GM12878 (cell line): Measurements from ENCODE around the gene ZNF208. TPM values are rescaled to one million over a fixed set of nuclear protein-coding genes. Genes with fewer than 3 reads are reported as not detected.

Experiments
- ATAC-seq: fragments of 200-7000 bp; cut with Tn5 transposase; 3 replicates; pipeline ENCODE4 v1.9.1; 2020; ENCODE audit warnings: mild to moderate bottlenecking, moderate library complexity
- BruUV-seq: library from RNA; stranded (reverse); fragments of 400-500 nt; replicated peaks from 2 replicates; lab custom pipeline; 2021; lab: Mats Ljungman, UMichigan
- CTCF ChIA-PET: fragments of 300-600 bp; sonication (Branson Sonifier 250); formaldehyde crosslinking; extraction: SDS; loops from one replicate; lab custom pipeline; 2021; ENCODE audit warnings: inconsistent platforms; lab: Yijun Ruan, JAX
- POLR2A ChIA-PET: fragments of 350-600 bp; formaldehyde crosslinking; extraction: SDS; loops from one replicate; lab custom pipeline; 2021; ENCODE audit warnings: inconsistent platforms; lab: Charles Lee
- RAD21 ChIA-PET: fragments of 300-600 bp; sonication (Branson Sonifier 250); formaldehyde crosslinking; loops from one replicate; lab custom pipeline; 2023; ENCODE audit warnings: antibody characterized with exemption; ENCODE audit not compliant: unreplicated experiment; lab: Charles Lee
- SMC1A ChIA-PET: fragments of 300-600 bp; sonication (Branson Sonifier 250); formaldehyde crosslinking; loops from one replicate; lab custom pipeline; 2023; ENCODE audit not compliant: unreplicated experiment, uncharacterized antibody; lab: Charles Lee
- DNase-seq: peaks from one replicate; pipeline ENCODE4 v3.0.0-alpha.2; 2011; ENCODE audit warnings: low read depth, low spot score
- FAIRE-seq: peaks from 3 replicates; lab custom pipeline; 2011; peaks lifted over from hg19 to GRCh38; lab: Jason Lieb, UNC
- H2AFZ ChIP-seq: 2 replicates; pipeline ENCODE4 v1.6.0; 2011; ENCODE audit warnings: low read depth, low read length, control low read depth; ENCODE audit not compliant: control insufficient read depth
- H3K27ac ChIP-seq: 2 replicates; pipeline ENCODE4 v1.5.1; 2011; ENCODE audit warnings: control low read depth; ENCODE audit not compliant: control insufficient read depth, insufficient read depth
- H3K27me3 ChIP-seq, 2 experiments: replicated peaks in 1 of 2; 2 replicates each; pipeline versions ENCODE4 v1.6.0 to v1.6.1; 2011; ENCODE audit warnings: low read length in 1 of 2; ENCODE audit not compliant: control insufficient read depth in 2 of 2, insufficient read depth in 2 of 2
- H3K36me3 ChIP-seq, 2 experiments: 2 replicates each; pipeline ENCODE4 v1.5.1; 2011; ENCODE audit warnings: low read length in 1 of 2; ENCODE audit not compliant: control insufficient read depth in 2 of 2, insufficient read depth in 2 of 2
- H3K4me1 ChIP-seq: 2 replicates; pipeline ENCODE4 v1.6.1; 2011; ENCODE audit warnings: mild to moderate bottlenecking, low read length, moderate library complexity, mixed read lengths; ENCODE audit not compliant: control insufficient read depth, insufficient read depth
- H3K4me2 ChIP-seq: 2 replicates; pipeline ENCODE4 v1.6.0; 2011; ENCODE audit warnings: control low read depth; ENCODE audit not compliant: control insufficient read depth, insufficient read depth
- H3K4me3 ChIP-seq: fragments of 200-600 bp; sonication (generic); 2 replicates; pipeline ENCODE4 v1.5.1; 2016
- H3K79me2 ChIP-seq: 2 replicates; pipeline ENCODE4 v1.6.0; 2011; ENCODE audit warnings: low read length; ENCODE audit not compliant: control insufficient read depth, insufficient read depth
- H3K9ac ChIP-seq: 2 replicates; pipeline ENCODE4 v1.8.0; 2011; ENCODE audit warnings: low read length, control low read depth, mixed read lengths; ENCODE audit not compliant: control insufficient read depth, insufficient read depth
- H3K9me3 ChIP-seq: replicated peaks from 3 replicates; pipeline ENCODE4 v1.5.1; 2011; ENCODE audit warnings: mild to moderate bottlenecking, low read length; ENCODE audit not compliant: control insufficient read depth, insufficient read depth
- H4K20me1 ChIP-seq: 2 replicates; pipeline ENCODE4 v1.6.0; 2011; ENCODE audit not compliant: control insufficient read depth, insufficient read depth
- CBX3 ChIP-seq: fragments of 200-600 bp; sonication (generic); IDR thresholded peaks from 2 replicates; pipeline ENCODE4 v1.6.1; 2016; ENCODE audit warnings: low read depth, borderline replicate concordance
- FOS ChIP-seq: IDR thresholded peaks from 3 replicates; pipeline ENCODE4 v1.6.1; 2011; ENCODE audit warnings: borderline replicate concordance; ENCODE audit not compliant: insufficient read length; ENCODE audit errors: extremely low read depth
- KLF5 ChIP-seq: fragments of 450-650 bp; IDR thresholded peaks from 2 replicates; pipeline ENCODE4 v1.6.1; 2014; ENCODE audit warnings: mild to moderate bottlenecking; ENCODE audit not compliant: partially characterized antibody
- WGBS: methylation state at CpG from one replicate; pipeline ENCODE4 v1.1.6; 2016; ENCODE audit warnings: low lambda C conversion rate; ENCODE audit not compliant: insufficient replicate concordance, insufficient coverage; ENCODE audit errors: missing lambda C conversion rate; 5-methylcytosine and 5-hydroxymethylcytosine counted together
- in situ Hi-C: fragments of 300-500 bp; cut with MboI; formaldehyde crosslinking; loops from 9 replicates; pipeline ENCODE4 v1.14.3; 2018; ENCODE audit warnings: mixed read lengths
- intact Hi-C: fragments of 100-400 bp; cut with micrococcal nuclease; formaldehyde crosslinking; loops from one replicate; pipeline ENCODE4 v1.14.2; 2022; ENCODE audit not compliant: unreplicated experiment
- polyA plus RNA-seq, 11 experiments: library from polyadenylated mRNA; depleted of rRNA in 4 of 11; unstranded in 6 of 11; stranded (reverse) in 5 of 11; fragments of >200 nt; fragmentation: Nextera tagmentation in 4 of 11; fragmentation: Illumina TruSeq in 1 of 11; extraction: Ambion mirVana in 4 of 11; extraction: Trizol in 1 of 11; gene quantifications; 1 replicate in 1 of 11; 2 replicates in 10 of 11; pipeline versions ENCODE4 v1.2.1 to v1.2.3, GENCODE V29; 2011 to 2016; ENCODE audit warnings: inconsistent platforms in 2 of 11, missing spikeins in 2 of 11, low read depth in 1 of 11
- total RNA-seq, 4 experiments: library from RNA; depleted of rRNA in 3 of 4; stranded (reverse); fragments of >200 nt in 3 of 4; fragmentation: Illumina TruSeq in 1 of 4; extraction: Trizol in 1 of 4; gene quantifications; 2 replicates each; pipeline versions ENCODE4 v1.2.1 to v1.2.3, GENCODE V29; 2013 to 2021
- TF ChIP-seq, protein P1 (sequence below): IDR thresholded peaks from 2 replicates; pipeline ENCODE4 v1.6.1; 2012; ENCODE audit warnings: improper control_type of control experiment, low read depth, low read length; ENCODE audit not compliant: insufficient replicate concordance

Gene ZNF208
- total and polyA plus RNA-seq, 10 of the 15 experiments (the other 5 are each of a cell fraction or from before 2014, with no cell fraction given), result 0.10 TPM; not detected in 9

DNA sequence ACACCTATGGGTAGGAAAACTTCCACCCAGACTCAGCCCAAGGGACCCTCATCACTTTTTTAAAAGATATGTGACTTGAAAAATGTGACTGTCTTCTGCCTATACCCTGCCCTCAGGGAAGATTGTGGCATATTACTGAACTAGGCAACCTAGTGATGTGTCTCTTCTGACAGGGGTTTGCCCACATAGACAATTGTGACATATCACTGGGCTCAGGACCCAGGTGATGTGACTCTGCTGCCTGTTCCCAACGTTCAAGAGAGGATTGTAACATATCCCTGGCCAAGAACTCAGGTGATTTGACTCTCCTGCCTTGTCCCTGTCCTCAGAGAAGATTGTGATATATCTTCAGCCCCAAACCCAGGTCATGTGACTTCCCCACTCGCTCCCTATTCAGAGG is 88.5 kb downstream of the ZNF208 start:
- Histone ChIP-seq H3K9me3 (no peaks in the 10 kb centered on the region), H3K79me2 (no peaks in the 10 kb centered on the region), H3K4me3 (no peak overlapping the region), H3K27me3 (no peaks in the 10 kb centered on the region), H3K4me2 (no peak overlapping the region), H3K36me3 (no peaks in the 10 kb centered on the region), H3K4me1 (no peaks in the 10 kb centered on the region), H3K9ac (no peak overlapping the region)
- intact Hi-C loops, result no loop called here
- POLR2A ChIA-PET, result no interaction called here
- FAIRE-seq, result no peak
- in situ Hi-C loops, result no loop called here
- DNase-seq, result no peak
- SMC1A ChIA-PET, result no interaction called here
- no peak for ATAC-seq
- CTCF ChIA-PET, result no interaction called here
- RAD21 ChIA-PET, result no interaction called here
- WGBS, result 6% methylated on average over 2 of the region's 2 CpGs
- BruUV-seq, result no TSS peak
- TF ChIP-seq KLF5 (no peak), FOS (no peak), CBX3 (no peak)
- TF ChIP-seq, protein P1, sequence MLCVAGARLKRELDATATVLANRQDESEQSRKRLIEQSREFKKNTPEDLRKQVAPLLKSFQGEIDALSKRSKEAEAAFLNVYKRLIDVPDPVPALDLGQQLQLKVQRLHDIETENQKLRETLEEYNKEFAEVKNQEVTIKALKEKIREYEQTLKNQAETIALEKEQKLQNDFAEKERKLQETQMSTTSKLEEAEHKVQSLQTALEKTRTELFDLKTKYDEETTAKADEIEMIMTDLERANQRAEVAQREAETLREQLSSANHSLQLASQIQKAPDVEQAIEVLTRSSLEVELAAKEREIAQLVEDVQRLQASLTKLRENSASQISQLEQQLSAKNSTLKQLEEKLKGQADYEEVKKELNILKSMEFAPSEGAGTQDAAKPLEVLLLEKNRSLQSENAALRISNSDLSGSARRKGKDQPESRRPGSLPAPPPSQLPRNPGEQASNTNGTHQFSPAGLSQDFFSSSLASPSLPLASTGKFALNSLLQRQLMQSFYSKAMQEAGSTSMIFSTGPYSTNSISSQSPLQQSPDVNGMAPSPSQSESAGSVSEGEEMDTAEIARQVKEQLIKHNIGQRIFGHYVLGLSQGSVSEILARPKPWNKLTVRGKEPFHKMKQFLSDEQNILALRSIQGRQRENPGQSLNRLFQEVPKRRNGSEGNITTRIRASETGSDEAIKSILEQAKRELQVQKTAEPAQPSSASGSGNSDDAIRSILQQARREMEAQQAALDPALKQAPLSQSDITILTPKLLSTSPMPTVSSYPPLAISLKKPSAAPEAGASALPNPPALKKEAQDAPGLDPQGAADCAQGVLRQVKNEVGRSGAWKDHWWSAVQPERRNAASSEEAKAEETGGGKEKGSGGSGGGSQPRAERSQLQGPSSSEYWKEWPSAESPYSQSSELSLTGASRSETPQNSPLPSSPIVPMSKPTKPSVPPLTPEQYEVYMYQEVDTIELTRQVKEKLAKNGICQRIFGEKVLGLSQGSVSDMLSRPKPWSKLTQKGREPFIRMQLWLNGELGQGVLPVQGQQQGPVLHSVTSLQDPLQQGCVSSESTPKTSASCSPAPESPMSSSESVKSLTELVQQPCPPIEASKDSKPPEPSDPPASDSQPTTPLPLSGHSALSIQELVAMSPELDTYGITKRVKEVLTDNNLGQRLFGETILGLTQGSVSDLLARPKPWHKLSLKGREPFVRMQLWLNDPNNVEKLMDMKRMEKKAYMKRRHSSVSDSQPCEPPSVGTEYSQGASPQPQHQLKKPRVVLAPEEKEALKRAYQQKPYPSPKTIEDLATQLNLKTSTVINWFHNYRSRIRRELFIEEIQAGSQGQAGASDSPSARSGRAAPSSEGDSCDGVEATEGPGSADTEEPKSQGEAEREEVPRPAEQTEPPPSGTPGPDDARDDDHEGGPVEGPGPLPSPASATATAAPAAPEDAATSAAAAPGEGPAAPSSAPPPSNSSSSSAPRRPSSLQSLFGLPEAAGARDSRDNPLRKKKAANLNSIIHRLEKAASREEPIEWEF, result no peak
- TF ChIP-seq, all 136 proteins: peak for 0
- Histone ChIP-seq H3K27ac (no peak overlapping the region), H4K20me1 (no peaks in the 10 kb centered on the region), H2AFZ (no peak overlapping the region)
